Measurements from ENCODE around the gene PTHLH.

PTHLH gene

DNA sequence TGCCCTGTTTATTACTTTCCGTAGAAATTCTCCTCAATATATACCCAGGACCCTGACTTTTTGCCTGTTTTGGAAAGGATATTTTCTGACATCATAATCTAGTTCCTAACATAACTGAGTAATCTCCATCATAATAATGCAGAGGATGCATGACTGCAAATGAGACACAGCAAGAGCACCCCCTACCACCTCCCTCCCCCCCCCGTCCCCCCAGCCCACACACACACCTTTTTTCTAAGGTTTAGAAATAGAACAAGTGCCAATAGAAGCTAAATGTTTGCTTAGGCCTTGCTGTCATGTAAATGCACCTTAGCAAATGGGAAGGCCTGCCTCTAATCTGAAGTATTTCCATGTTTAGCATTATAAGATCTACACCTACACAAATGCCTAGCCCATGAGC is at the start of gene PTHLH:
Gene PTHLH, minus strand, starts transcription at position 13 of the 400 bp plus-strand sequence. CDS start 3,239 bp downstream, outside the sequence.
- DNase-seq (ENCODE audit: low read depth) = no peak

DNA sequence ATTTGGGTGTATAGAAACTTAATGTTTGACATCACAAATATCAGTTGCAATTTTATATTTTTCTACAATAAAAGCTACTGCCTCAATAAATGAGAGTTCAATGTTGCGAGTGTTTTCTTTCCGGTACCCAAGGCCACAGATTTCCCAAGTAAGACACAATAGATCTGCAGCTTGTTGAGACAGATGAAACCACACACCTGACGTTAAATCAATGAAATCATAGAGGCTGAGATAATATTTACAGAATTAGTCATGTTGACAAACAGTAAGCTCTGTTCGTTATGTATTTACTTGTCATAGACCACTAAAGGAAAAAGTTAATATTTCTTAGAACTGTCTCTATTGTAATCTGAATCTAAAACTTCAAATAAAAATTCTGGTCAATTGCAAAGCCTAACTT is 49.2 kb upstream of the PTHLH start:
- no peak for DNase-seq (ENCODE audit: low read depth)

GRCh38 chr12:28017873-28018255 is 45.3 kb upstream of the PTHLH start:
- DNase-seq (ENCODE audit: low read depth) = no peak

DNA sequence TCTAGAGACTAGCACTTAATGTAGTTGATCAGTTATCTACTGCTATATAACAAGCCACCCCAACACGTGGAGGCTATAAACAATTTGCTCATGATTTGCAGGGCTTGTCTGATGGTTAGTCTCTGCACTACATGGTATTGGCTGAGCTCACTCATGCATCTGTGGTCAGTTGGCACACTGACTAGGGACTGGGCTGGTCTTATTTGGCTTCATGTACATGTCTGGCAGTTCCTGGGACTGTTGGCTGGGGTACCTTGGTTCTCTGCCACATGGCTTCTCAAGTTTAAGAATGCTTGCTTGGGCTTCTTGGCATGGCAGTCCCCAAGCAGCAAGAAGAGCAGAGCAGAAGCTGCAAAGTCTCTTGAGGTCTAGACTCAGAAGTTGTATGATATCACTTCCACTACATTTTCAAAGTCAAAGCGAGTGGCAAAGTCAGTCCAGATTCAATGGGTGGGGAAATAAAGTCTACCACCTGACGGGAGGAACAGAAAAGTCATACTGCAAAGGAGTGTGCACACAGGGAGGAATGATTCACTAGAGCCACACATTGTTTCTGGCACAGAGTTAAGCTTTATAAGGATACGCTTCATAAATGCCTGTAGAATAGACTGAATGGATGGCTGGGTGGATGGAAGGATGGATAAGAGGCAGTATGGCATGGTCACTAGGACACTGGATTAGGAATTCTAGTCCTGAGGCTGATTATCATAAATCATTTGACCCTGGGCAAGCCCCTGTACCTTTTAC is 44.8 kb upstream of the PTHLH start:
- no peak for DNase-seq (ENCODE audit: low read depth)

- no peak for DNase-seq (ENCODE audit: low read depth)
Observed at GRCh38 chr12:28015165-28015564, 42.6 kb upstream of the PTHLH start.

DNA sequence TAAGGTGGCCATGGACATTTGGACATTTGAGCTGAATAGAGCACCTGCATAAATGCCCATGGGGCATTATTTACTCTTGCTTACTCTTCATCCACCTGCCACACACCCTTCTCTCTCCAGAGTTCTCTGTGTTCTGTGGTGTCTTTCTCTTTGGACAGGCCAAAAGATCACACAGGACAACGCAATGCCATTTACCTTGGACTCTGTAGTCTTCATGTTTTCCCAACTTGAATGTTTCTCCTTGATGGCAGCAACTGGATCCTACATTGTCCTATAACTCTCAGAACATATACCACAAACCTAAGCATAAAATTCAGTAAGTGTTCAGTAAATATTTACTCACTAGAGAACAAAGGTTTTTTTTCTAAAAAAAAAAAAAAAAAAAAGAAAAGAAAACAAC is 41.7 kb upstream of the PTHLH start:
- DNase-seq (ENCODE audit: low read depth) = no peak

DNA sequence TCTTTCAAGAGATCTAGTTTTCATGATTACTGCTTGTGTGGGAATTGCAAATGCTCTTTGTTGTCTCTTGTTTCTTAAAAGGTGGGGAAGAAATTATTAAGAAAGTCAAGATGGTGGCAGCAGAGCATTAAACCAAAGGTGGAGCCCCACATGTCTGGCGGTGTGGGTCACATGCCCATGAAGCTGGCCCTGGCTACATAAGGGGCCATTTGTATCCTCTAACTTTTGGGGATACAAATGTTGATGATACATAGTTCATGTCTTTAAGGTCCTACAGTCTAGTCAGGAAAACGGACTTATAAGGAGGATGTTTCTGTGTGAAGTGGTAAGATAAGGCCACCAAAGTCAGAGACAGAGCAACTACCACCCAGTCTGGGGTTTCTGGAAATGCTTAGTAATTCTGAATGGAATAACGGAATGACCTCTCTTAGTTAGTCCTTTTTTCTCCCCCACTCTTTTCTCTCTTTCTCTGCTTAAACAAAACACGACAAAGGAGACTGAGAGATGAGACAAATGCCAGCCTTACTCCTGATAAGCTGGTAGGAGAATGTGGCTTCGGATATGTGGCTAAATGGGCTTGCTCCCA is 39.9 kb upstream of the PTHLH start:
- no peak for DNase-seq (ENCODE audit: low read depth)

DNA sequence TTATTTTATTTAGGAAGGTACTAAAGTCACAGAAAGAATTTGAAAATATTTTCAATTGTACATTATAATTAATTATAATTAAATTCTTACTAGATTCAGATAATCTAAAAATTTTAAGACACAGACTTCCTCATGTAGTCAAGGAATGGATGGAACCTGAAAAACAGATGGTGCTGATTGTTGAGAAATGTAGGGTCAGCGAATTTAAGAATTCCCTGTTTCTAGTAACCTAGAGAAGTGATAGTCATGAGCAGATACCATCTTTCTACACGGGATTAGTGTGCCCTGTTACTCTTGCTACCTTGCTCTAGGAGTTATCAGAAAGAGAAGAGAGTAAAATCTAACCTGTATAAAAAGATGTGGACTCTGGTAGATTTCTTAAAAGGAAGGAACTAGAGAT is 37.5 kb upstream of the PTHLH start:
- DNase-seq (ENCODE audit: low read depth) = no peak

DNA sequence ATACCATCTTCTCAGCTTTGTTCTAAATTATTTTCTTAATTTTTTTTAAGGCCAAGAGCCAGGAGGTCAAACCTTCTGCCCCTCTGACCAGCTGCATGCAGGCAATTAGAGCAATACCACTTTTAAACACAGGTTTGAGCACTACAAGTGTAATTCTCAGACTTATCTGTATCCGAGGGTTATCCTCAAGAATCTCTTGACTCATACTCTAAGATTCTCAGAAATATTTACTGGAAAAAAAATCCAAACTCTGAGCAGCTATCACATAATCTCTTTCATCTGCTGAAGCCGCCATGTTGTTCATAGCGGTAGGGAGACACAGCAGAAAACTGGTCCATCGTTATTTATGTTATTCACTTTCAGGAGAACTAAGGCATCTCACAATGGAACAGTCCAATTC is 27.4 kb upstream of the PTHLH start:
- DNase-seq (ENCODE audit: low read depth) = no peak

- DNase-seq (ENCODE audit: low read depth) = no peak
Observed at GRCh38 chr12:27999521-27999920, 27.0 kb upstream of the PTHLH start.

DNA sequence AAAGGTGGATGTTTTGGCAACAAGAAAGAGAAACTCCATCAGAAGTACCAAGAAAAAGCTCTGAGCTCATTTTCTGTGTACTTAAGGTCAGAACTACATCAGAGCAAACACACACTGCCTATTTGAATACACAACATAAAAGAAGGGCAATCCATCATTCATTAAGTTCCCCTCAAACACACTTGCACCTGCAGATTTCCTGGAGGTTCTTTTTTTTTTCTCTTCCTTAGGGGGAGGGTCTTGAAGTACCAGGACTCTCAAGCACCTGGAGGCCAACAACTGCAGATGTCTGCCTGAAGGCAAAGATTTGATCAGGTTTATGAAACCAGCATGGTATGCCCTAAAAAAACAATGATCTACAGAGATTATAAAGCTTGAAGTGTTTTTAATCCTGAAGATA is 26.1 kb upstream of the PTHLH start:
- no peak for DNase-seq (ENCODE audit: low read depth)

- no peak for DNase-seq (ENCODE audit: low read depth)
Observed at GRCh38 chr12:27998170-27998569, 25.6 kb upstream of the PTHLH start.

- DNase-seq (ENCODE audit: low read depth) = no peak
Observed at GRCh38 chr12:27996761-27997160, 24.2 kb upstream of the PTHLH start.

DNA sequence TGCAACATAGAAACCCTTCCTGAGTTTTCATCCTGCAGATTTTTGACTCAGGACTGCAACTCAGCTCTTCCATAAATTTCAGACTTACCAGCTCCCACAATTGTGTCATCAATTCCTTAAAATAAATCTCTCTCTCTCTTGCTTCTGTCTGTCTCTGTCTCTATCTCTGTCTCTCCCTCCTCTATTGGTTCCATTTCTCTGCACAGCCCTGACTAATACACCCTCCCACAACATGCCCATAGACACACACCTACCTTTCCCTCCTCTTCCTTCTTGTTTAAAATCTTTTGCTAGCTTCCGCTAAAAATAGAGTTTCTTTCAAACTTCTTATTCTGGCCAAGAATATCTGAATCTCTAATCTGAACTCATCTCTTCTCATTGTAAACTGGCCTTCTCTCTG is 22.9 kb upstream of the PTHLH start:
- no peak for DNase-seq (ENCODE audit: low read depth)

DNA sequence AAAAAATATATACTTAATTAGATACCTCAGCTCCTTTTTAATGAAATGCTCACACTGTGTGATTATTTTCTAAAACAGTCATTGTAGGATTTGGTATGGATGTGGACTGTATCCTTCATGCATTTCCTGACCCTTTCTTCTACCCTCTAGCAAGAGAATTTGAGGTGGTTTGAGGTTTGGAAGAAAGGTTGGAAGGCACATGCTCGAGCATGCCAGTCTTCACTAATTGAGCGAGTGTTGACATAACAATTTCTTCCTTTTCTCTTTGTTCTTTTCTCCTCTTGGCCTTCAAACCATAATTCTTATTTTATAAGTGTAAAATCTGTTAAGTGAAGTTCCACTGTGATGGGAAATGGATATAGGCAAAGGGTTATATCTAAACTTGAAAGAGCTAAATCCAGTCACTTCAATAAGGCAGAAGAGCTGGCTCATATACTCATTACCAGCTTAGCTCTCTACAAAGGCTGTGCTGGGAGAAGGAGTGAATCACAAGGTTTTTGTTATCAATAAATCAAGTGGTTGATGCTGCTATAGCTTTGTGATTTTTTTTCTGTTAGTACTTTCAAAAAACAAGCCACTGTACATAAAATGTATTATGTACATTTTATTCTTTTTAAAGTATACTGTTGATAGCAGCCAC is 16.2 kb upstream of the PTHLH start:
- DNase-seq (ENCODE audit: low read depth) = no peak

GRCh38 chr12:27987331-27987730 is 14.8 kb upstream of the PTHLH start:
- DNase-seq (ENCODE audit: low read depth) = no peak

GRCh38 chr12:27984275-27984674 is 11.7 kb upstream of the PTHLH start:
- DNase-seq (ENCODE audit: low read depth) = no peak

GRCh38 chr12:27982951-27983350 is 10.4 kb upstream of the PTHLH start:
- no peak for DNase-seq (ENCODE audit: low read depth)

GRCh38 chr12:27982385-27982784 is 9.9 kb upstream of the PTHLH start:
- no peak for DNase-seq (ENCODE audit: low read depth)

- DNase-seq (ENCODE audit: low read depth) = no peak
Observed at GRCh38 chr12:27981874-27982273, 9.3 kb upstream of the PTHLH start.

DNA sequence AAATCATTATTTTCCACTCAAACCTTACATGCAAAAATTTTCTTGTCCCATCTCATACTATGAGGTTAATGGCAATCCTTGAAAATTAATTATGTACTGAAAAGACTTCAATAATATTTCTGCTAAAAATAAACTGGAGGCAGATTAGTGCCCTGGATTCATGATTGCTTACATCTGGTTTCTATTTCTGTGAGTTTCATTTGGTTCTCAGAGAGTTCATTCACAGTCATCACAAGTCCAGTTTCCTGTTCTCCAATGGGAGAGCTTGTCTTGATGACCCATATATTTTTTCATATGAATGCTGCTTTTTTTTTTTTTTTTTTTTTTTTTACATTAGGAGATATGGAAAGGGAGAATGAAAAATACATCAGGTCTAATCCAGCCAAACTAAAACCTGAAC is 6.6 kb upstream of the PTHLH start:
- no peak for DNase-seq (ENCODE audit: low read depth)

GRCh38 chr12:27975222-27976136 is 2.9 kb upstream of the PTHLH start:
- no peak for DNase-seq (ENCODE audit: low read depth)
